NCI-H2227 treated with DMSO at 0.1 percent for 48 hours (cell line): ENCODE data around the gene ALDOC.

Experiments used
- DNase-seq: peaks from one replicate; lab custom pipeline; 2025; lab: John Stamatoyannopoulos, UW

ALDOC gene

DNA sequence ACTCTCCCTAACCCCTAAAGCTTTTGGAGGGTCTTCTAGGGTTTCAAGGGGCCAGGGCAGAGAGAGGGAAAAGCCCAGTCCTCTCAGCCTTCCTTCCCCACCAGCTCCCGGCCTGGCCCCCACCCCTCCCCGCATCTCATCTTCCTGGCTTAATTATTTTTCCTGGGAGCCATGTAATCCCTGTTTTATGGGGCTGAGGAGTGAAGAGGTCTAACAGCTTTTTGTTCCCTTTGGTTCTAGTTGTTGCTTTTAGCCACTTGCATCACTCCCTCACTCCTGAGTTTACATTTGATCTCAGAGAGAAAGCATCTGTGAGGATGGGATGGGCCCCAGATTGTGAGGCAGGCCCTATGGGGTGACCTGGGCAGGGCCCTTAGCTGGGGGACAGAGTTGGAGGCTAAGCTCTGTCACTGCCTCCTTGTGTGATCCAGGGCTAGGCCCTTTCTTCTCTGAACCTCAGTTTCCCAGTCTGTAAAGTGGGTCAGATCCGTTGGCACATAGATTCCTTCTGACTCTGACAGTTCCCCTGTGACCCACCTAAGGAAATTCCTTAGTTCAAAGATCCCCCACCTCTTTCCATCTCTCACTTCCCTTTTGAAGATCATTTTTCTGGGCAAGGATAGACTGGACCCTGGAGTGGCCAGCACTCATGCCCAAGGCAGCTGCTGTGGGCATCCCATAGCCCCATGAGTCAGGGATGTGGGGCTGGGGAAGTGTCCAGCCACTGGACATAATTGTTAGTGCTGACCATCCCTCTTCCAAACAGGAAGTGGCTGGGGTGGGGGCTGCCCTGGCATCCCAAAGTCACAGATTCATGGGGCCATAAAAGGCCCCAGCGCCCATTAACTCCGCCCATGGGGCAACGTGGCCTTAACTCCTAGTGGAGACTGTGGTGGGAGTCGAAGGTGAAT lies 44.4 kb downstream of the ALDOC start:
- no peak for DNase-seq

DNA sequence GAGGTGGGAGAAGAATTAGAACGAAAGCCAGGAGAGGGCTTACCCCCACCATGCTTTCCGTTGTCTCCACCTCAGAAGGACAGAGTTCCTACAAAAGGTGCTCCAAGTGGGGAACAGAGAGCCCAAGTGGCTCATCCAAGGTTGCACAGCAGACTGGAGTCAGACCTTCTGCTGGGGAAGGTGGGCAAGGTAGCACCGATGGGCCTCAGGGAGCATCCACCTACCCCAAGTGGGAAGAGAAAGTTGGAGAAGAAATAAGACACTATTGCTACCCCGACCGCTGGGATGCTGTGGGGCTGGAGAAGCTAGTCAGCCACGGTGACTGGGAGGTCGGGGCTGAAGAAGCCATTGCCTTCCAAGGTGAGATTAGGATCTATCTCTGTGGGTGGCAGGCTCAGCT lies 45.8 kb downstream of the ALDOC start:
- DNase-seq, result no peak

DNA sequence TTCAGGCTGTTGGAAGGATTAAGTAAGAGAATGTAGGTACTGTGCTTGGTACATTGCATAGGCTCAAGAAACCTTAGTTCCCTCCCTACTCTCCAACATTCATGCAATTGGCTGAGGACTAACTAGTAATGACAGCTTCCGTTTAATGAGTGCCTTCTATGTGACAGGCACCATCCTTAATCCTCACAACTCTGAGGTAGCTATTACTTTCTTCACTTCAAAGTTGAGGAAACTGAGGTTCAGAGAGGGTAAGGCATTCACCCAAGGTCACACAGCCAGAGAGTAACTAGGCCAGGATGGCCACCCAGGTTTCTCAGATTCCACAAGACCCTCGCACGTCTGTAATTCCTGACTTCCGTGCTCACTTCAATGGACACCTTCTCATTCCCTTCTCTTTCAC lies 46.4 kb downstream of the ALDOC start:
- DNase-seq, result no peak

GRCh38 chr17:28529013-28529400 lies 47.7 kb downstream of the ALDOC start:
- DNase-seq, result no peak

DNA sequence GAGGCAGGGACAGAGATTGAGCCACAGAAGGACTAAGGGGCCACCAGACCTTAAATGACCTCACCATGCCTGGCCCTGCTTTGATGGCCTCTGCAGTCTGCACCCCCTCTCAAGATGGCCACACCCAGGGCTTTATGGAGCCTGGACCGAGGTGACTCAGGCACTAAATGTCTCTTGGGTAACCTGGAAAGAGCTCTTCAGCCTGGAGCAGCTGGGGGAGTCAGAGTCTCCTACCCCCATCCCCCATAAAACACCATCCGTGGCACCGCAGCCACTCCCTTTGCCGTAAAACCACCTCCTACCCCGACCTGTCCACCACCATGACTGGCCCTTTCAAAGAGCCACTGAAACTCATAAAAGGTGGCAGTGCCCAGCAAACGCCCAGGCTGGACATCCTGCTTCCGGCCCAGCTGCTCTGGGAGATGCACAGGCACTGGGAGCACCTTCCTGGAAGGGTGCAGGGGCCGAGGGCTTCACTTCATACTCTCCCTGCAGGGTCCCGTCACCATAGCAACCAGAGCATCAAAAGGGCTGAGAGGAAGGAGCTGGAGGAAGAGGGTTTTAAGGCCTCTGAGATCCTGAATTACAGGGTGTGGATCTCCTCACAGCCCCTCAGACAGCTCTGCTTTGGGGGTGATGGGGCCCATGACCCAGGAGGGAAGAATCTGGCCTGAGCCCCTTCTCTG lies 48.2 kb downstream of the ALDOC start:
- no peak for DNase-seq

DNA sequence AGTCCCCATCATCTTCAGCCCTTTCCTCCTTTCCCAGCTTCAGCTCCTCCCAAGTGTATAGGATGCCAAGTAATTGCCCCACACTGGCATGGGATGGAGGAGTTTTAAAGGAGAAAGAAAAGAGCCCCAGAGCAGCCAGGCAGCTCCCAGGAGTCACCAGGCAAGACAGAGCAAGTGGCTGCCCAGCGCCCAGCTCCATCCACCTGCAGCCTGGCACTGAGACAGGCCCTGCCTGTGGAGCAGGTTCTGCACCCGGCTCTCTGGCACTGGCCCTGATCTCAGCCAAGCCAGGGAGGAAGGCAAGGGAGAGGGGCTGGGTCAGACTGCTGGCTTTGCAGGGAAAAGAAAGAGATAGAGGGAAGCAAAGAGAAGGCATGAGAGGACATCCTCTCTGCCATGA lies 48.8 kb downstream of the ALDOC start:
- no peak for DNase-seq

DNA sequence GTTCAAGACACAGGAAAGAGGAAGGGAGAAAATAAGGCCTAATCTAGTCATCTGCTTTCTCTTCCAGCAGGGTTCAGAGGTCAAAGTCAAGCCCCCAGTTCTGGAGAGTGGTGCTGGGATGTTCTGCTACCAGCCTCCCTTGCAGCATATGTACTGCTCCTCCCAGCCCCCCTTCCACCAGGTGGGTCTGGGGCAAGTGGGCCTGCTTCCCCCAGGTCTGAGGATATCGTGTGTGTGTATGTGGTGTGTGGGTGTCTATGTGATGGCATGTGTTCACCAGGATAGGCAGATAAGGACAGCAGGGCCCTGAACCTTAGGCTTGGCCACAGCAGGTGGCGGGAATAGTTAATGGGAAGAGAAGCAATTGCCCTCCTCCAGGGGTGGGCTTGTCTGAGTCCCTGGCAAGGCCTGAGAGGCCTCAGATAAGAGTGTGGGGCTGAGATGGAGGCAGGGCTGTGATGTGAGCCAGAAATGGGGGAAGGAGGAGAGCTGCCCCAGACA lies 49.5 kb downstream of the ALDOC start:
- no peak for DNase-seq

DNA sequence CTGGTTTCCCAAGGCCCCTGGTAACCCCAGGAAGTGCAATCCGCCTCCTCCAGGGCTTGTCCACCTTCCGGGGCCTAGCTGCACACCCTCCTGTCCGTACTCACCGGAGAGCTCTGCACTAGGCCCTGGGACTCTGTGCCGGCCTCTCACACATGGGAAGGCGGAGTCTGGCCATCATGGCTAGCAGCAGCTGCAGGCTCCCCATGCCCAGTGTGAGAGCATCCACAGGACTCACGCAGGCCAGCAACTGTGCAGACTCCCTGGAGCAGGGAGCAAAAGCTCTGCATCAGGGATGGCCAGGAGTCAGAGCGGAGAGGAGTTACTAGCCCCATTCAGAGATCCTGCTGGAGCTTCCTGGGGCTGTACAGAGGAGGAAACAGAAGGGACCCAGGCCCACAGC lies 50.3 kb downstream of the ALDOC start:
- DNase-seq, result no peak

GRCh38 chr17:28524476-28525424 lies 51.9 kb downstream of the ALDOC start:
- no peak for DNase-seq

- no peak for DNase-seq
These were observed 52.8 kb downstream of the ALDOC start for GRCh38 chr17:28523876-28524275.

DNA sequence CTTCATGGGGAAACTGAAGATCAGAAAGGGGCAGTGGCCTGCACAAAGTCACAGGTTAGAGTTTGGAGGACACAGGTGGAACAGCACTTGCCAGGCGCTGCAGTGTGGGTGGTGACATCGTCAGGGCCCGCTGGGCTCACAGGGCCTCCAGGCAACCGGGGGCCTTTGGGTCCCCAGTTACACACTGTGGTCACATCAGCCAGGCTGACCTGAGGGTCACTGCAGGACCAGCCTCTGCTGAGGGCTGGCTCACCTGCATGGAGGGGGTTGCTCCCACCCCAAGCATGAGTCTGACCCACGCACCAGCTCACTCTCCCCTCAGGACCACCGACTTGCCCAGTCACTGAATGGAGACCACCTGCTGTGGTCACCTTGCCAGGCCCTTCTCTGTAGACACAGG lies 53.5 kb downstream of the ALDOC start:
- no peak for DNase-seq
